Neural crest cell (in vitro differentiated cells): ENCODE data around the gene LOXL1. TPM values are rescaled to one million over a fixed set of nuclear protein-coding genes. Genes with fewer than 3 reads are reported as not detected.
"Not testable (repeated sequence)": the region's sequence is repeated elsewhere in the genome, so short reads cannot be mapped to it uniquely, and the experiment has no call there.

Source experiments
- DNase-seq: peaks from one replicate; pipeline ENCODE4 v3.0.0; 2021; ENCODE audit warnings: low read depth, mixed read lengths, low spot score
- H3K27ac Mint-ChIP-seq: one replicate; pipeline ENCODE4 v1.8.0; 2021; ENCODE audit warnings: mild to moderate bottlenecking, mixed read lengths; ENCODE audit not compliant: unreplicated experiment
- H3K27me3 Mint-ChIP-seq: 2 replicates; pipeline ENCODE4 v1.8.0; 2021; ENCODE audit warnings: low read depth, mild to moderate bottlenecking, mixed read lengths
- H3K36me3 Mint-ChIP-seq: 2 replicates; pipeline ENCODE4 v1.8.0; 2021; ENCODE audit warnings: low read depth, mild to moderate bottlenecking, mixed read lengths
- H3K4me1 Mint-ChIP-seq: 2 replicates; pipeline ENCODE4 v1.8.0; 2021; ENCODE audit warnings: mixed read lengths
- H3K4me3 Mint-ChIP-seq: one replicate; pipeline ENCODE4 v1.8.0; 2021; ENCODE audit warnings: mild to moderate bottlenecking, mixed read lengths
- H3K9me3 Mint-ChIP-seq: 2 replicates; pipeline ENCODE4 v1.8.0; 2021; ENCODE audit warnings: mixed read lengths
- CTCF ChIP-seq: fragments of 200-600 bp; sonication (generic); conservative IDR thresholded peaks from 2 replicates; pipeline ENCODE4 v1.5.0; 2021; ENCODE audit warnings: antibody characterized with exemption, mild to moderate bottlenecking
- total RNA-seq: library from RNA; stranded (reverse); gene quantifications from 2 replicates; pipeline ENCODE4 v1.2.1, GENCODE V29; 2021

LOXL1 gene
- total RNA-seq, 1 donor from 2014 or later, result 17.3 TPM

GRCh38 chr15:73936181-73936580, 9.9 kb downstream of the LOXL1 start:
- H3K4me3 Mint-ChIP-seq, result no peak overlapping the region
- no peaks in the 10 kb centered on the region for H3K9me3 Mint-ChIP-seq
- peaks cover 43% of the 10 kb centered on the region for H3K4me1 Mint-ChIP-seq
- TF ChIP-seq CTCF, result no peak
- DNase-seq, result no peak
- H3K27me3 Mint-ChIP-seq, result no peaks in the 10 kb centered on the region
- H3K36me3 Mint-ChIP-seq, result no peaks in the 10 kb centered on the region
- no peak overlapping the region for H3K27ac Mint-ChIP-seq

GRCh38 chr15:73936588-73937290, 10.5 kb downstream of the LOXL1 start:
- H3K36me3 Mint-ChIP-seq, result no peaks in the 10 kb centered on the region
- TF ChIP-seq CTCF, result no peak
- no peaks in the 10 kb centered on the region for H3K27me3 Mint-ChIP-seq
- peaks cover 43% of the 10 kb centered on the region for H3K4me1 Mint-ChIP-seq
- DNase-seq, result no peak
- H3K4me3 Mint-ChIP-seq, result no peak overlapping the region
- H3K9me3 Mint-ChIP-seq, result no peaks in the 10 kb centered on the region
- H3K27ac Mint-ChIP-seq, result no peak overlapping the region

- Mint-ChIP-seq H3K27ac (no peak overlapping the region), H3K27me3 (no peaks in the 10 kb centered on the region), H3K36me3 (no peaks in the 10 kb centered on the region), H3K4me1 (peaks cover 43% of the 10 kb centered on the region), H3K9me3 (no peaks in the 10 kb centered on the region), H3K4me3 (no peak overlapping the region)
- no peak for DNase-seq
- TF ChIP-seq CTCF, result no peak
These were observed 11.0 kb downstream of the LOXL1 start for GRCh38 chr15:73937296-73937695.

GRCh38 chr15:73937726-73938125, 11.5 kb downstream of the LOXL1 start:
- H3K27me3 Mint-ChIP-seq, result no peaks in the 10 kb centered on the region
- no peaks in the 10 kb centered on the region for H3K9me3 Mint-ChIP-seq
- H3K27ac Mint-ChIP-seq, result no peak overlapping the region
- peaks cover 43% of the 10 kb centered on the region for H3K4me1 Mint-ChIP-seq
- DNase-seq, result no peak
- no peak for TF ChIP-seq CTCF
- no peak overlapping the region for H3K4me3 Mint-ChIP-seq
- no peaks in the 10 kb centered on the region for H3K36me3 Mint-ChIP-seq

- H3K9me3 Mint-ChIP-seq, DNase-seq, H3K36me3 Mint-ChIP-seq, H3K27ac Mint-ChIP-seq, H3K4me3 Mint-ChIP-seq, H3K27me3 Mint-ChIP-seq: not testable (repeated sequence)
- H3K4me1 Mint-ChIP-seq, result peaks cover 43% of the 10 kb centered on the region
These were observed 12.3 kb downstream of the LOXL1 start for GRCh38 chr15:73938516-73938915.

GRCh38 chr15:73939138-73939537, 12.9 kb downstream of the LOXL1 start:
- H3K27me3 Mint-ChIP-seq, result no peaks in the 10 kb centered on the region
- no peaks in the 10 kb centered on the region for H3K36me3 Mint-ChIP-seq
- H3K4me1 Mint-ChIP-seq, result peaks cover 45% of the 10 kb centered on the region
- no peak for DNase-seq
- TF ChIP-seq CTCF, result no peak
- no peak overlapping the region for H3K4me3 Mint-ChIP-seq
- peak overlapping the region; percentile 97 for H3K27ac Mint-ChIP-seq
- no peaks in the 10 kb centered on the region for H3K9me3 Mint-ChIP-seq
